Vagina (tissue), 2 donors: ENCODE data around the gene GALNT6.

ENCODE experiments used
- POLR2A ChIP-seq, 2 donors: fragments of 450-650 bp; IDR thresholded peaks; one replicate each; pipeline ENCODE4 v1.6.1; 2017; ENCODE audit warnings: antibody characterized with exemption in 2 of 2, mild to moderate bottlenecking in 2 of 2, moderate library complexity in 2 of 2
- POLR2AphosphoS5 ChIP-seq, 2 donors: sonication (generic); formaldehyde crosslinking; IDR thresholded peaks; one replicate each; pipeline ENCODE4 v1.9.0; 2017; ENCODE audit warnings: antibody characterized with exemption in 2 of 2, mild to moderate bottlenecking in 2 of 2, low read depth in 1 of 2; ENCODE audit not compliant: insufficient read depth in 1 of 2
- TF ChIP-seq, protein P1 (sequence below), 3 experiments: fragments of 450-650 bp in 2 of 3; fragments of 200-600 bp in 1 of 3; sonication (generic) in 1 of 3; IDR thresholded peaks; one replicate each; pipeline ENCODE4 v1.5.1; 2017 to 2019; ENCODE audit warnings: antibody characterized with exemption in 3 of 3, mild to moderate bottlenecking in 2 of 3, moderate library complexity in 2 of 3

DNA sequence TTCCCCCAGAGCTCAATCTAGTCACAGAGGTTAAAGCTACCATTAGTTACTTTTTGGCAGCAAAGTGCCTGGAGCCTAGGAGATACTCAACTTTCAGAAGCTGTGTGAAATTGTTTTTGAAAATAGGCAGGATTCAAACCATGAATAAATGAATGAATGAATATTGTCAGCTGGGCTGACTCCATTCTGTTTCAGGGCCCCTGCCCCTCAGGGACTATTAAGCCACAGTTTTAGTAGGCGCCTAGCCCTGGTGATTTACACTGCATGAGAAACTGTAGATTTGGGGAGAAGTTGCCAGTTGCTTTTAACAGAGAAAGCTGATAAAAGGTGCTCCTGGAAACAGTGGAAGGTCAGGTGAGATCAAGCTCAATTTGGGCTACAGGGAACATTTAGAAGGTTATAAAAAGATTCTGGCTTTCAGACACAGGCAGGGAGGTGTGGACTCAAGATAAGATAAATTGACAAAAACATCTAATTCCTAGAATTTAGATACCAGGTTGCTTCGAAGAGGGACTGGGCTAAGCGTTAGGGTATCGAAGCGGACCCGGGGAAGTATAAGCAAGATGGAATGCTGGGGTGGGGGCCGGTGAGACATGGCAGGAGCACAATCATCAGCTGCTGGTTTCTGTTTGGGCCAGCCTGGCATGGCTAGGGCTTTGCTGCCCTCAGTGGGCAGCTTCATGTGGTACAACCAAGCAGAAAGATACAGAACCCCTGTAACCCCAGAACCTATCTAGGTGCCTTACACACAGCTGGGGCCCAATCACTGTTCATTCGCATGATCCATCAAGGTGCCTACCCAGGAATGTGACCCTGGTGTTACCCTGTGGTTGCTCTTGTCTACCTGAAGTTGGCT is 29.8 kb downstream of the GALNT6 start:
- TF ChIP-seq POLR2A (IDR thresholded peaks at IDR 0.05), result no peak
- no peak for TF ChIP-seq POLR2AphosphoS5 (IDR thresholded peaks at IDR 0.05; ENCODE audit: insufficient read depth in 1 of 2, low read depth in 1 of 2)
- TF ChIP-seq, protein P1, sequence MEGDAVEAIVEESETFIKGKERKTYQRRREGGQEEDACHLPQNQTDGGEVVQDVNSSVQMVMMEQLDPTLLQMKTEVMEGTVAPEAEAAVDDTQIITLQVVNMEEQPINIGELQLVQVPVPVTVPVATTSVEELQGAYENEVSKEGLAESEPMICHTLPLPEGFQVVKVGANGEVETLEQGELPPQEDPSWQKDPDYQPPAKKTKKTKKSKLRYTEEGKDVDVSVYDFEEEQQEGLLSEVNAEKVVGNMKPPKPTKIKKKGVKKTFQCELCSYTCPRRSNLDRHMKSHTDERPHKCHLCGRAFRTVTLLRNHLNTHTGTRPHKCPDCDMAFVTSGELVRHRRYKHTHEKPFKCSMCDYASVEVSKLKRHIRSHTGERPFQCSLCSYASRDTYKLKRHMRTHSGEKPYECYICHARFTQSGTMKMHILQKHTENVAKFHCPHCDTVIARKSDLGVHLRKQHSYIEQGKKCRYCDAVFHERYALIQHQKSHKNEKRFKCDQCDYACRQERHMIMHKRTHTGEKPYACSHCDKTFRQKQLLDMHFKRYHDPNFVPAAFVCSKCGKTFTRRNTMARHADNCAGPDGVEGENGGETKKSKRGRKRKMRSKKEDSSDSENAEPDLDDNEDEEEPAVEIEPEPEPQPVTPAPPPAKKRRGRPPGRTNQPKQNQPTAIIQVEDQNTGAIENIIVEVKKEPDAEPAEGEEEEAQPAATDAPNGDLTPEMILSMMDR (IDR thresholded peaks at IDR 0.05), result no peak
